SK-N-SH (cell line): ENCODE results near the gene MYO1C. TPM values are rescaled to one million over a fixed set of nuclear protein-coding genes. Genes with fewer than 3 reads are reported as not detected.

Experiments used
- CTCF ChIA-PET: fragments of 300-600, 350-600 bp; formaldehyde crosslinking; extraction: SDS; loops from one replicate; lab custom pipeline; 2021; lab: Yijun Ruan, JAX
- POLR2A ChIA-PET: fragments of 350-600 bp; sonication (Branson Sonifier 250); formaldehyde crosslinking; extraction: SDS; loops from one replicate; lab custom pipeline; 2020; ENCODE audit warnings: antibody characterized with exemption, inconsistent platforms; lab: Yijun Ruan, JAX
- DNase-seq: peaks from one replicate; pipeline ENCODE4 v3.0.0; 2012
- H2AFZ ChIP-seq: fragments of 200-600 bp; sonication (generic); 2 replicates; pipeline ENCODE4 v1.8.1; 2016; ENCODE audit warnings: antibody characterized with exemption, mild to moderate bottlenecking, low read depth
- H3F3A ChIP-seq: fragments of 200-600 bp; sonication (generic); replicated peaks from 2 replicates; pipeline ENCODE3; 2016; ENCODE audit warnings: antibody characterized with exemption, mild to moderate bottlenecking; ENCODE audit not compliant: insufficient read depth
- H3K27ac ChIP-seq, 2 experiments: fragments of 200-500 bp in 1 of 2; fragments of 200-600 bp in 1 of 2; sonication (Bioruptor generic) in 1 of 2; sonication (generic), shearing (Covaris generic) in 1 of 2; 2 replicates each; pipeline versions ENCODE4 v1.5.1 to v1.6.1; 2014 to 2016; ENCODE audit warnings: low read depth in 2 of 2, inconsistent platforms in 1 of 2, low read length in 1 of 2, mild to moderate bottlenecking in 1 of 2, mixed read lengths in 1 of 2
- H3K27me3 ChIP-seq: fragments of 200-600 bp; sonication (generic), shearing (Covaris generic); 2 replicates; pipeline ENCODE4 v1.6.1; 2016; ENCODE audit warnings: mixed run types; ENCODE audit not compliant: insufficient read depth
- H3K36me3 ChIP-seq, 2 experiments: fragments of 200-500 bp in 1 of 2; fragments of 200-600 bp in 1 of 2; sonication (Bioruptor generic) in 1 of 2; sonication (generic) in 1 of 2; replicated peaks in 1 of 2; 2 replicates each; pipeline versions ENCODE3 to v1.5.1; 2014 to 2016; ENCODE audit warnings: low read length in 1 of 2, mild to moderate bottlenecking in 1 of 2; ENCODE audit not compliant: insufficient read depth in 2 of 2, control insufficient read depth in 1 of 2
- H3K4me1 ChIP-seq, 2 experiments: fragments of 200-500 bp in 1 of 2; fragments of 200-600 bp in 1 of 2; sonication (Bioruptor generic) in 1 of 2; sonication (generic), shearing (Covaris generic) in 1 of 2; 2 replicates each; pipeline versions ENCODE4 v1.5.1 to v1.6.1; 2014 to 2016; ENCODE audit warnings: low read depth in 1 of 2, low read length in 1 of 2, mixed run types in 1 of 2; ENCODE audit not compliant: insufficient read depth in 2 of 2, control insufficient read depth in 1 of 2
- H3K4me2 ChIP-seq: fragments of 200-600 bp; sonication (generic), shearing (Covaris generic); 2 replicates; pipeline ENCODE4 v1.6.1; 2017; ENCODE audit warnings: mixed run types
- H3K4me3 ChIP-seq, 2 experiments: fragments of 200-500 bp in 1 of 2; fragments of 200-600 bp in 1 of 2; sonication (Bioruptor generic) in 1 of 2; sonication (generic), shearing (Covaris generic) in 1 of 2; 2 replicates each; pipeline versions ENCODE4 v1.5.1 to v1.8.1; 2014 to 2016; ENCODE audit warnings: low read depth in 2 of 2, inconsistent platforms in 1 of 2, low read length in 1 of 2, mild to moderate bottlenecking in 1 of 2, mixed read lengths in 1 of 2, moderate library complexity in 1 of 2
- H3K79me2 ChIP-seq: fragments of 200-600 bp; sonication (generic); 2 replicates; pipeline ENCODE4 v1.8.1; 2017; ENCODE audit warnings: mild to moderate bottlenecking; ENCODE audit not compliant: insufficient read depth
- H3K9ac ChIP-seq: fragments of 200-600 bp; sonication (generic); 2 replicates; pipeline ENCODE4 v1.6.1; 2017; ENCODE audit warnings: mixed run types
- H3K9me2 ChIP-seq: fragments of 200-600 bp; sonication (generic); 2 replicates; pipeline ENCODE4 v1.6.1; 2017; ENCODE audit warnings: mixed run types
- H3K9me3 ChIP-seq: fragments of 200-600 bp; sonication (generic); 2 replicates; pipeline ENCODE4 v1.6.1; 2017; ENCODE audit warnings: mixed run types, mild to moderate bottlenecking, moderate library complexity
- H4K20me1 ChIP-seq: fragments of 200-600 bp; sonication (generic); 2 replicates; pipeline ENCODE4 v1.6.1; 2017; ENCODE audit warnings: mild to moderate bottlenecking, mixed run types; ENCODE audit not compliant: insufficient read depth
- ELF1 ChIP-seq: IDR thresholded peaks from 2 replicates; pipeline ENCODE4 v1.4.0; 2012
- EP300 ChIP-seq, 2 experiments: IDR thresholded peaks; 2 replicates each; pipeline versions ENCODE4 v1.4.0 to v1.6.1; 2012; ENCODE audit warnings: borderline replicate concordance in 1 of 2, low read depth in 1 of 2, low read length in 1 of 2
- EZH2phosphoT487 ChIP-seq: fragments of 200-600 bp; sonication (generic); IDR thresholded peaks from 2 replicates; pipeline ENCODE4 v1.6.1; 2017; ENCODE audit warnings: low read depth, mixed run types, mild to moderate bottlenecking, antibody characterized with exemption, moderate library complexity, borderline replicate concordance
- FOSL2 ChIP-seq: IDR thresholded peaks from 2 replicates; pipeline ENCODE4 v1.4.0; 2012; ENCODE audit warnings: low read depth, mild to moderate bottlenecking, moderate library complexity, borderline replicate concordance
- FOXJ3 ChIP-seq: sonication (generic); formaldehyde crosslinking; IDR thresholded peaks from 2 replicates; pipeline ENCODE4 v1.5.1; 2020; ENCODE audit warnings: mild to moderate bottlenecking, missing genetic modification reagents
- GABPA ChIP-seq: IDR thresholded peaks from 2 replicates; pipeline ENCODE4 v1.4.0; 2012; ENCODE audit warnings: low read depth, mild to moderate bottlenecking
- IRF3 ChIP-seq: fragments of 150-350 bp; IDR thresholded peaks from 2 replicates; pipeline ENCODE4 v1.6.1; 2016; ENCODE audit warnings: mild to moderate bottlenecking, low read depth, low read length
- JUND ChIP-seq: IDR thresholded peaks from 2 replicates; pipeline ENCODE4 v1.4.0; 2012
- MAX ChIP-seq: IDR thresholded peaks from 2 replicates; pipeline ENCODE4 v1.4.0; 2012; ENCODE audit warnings: low read depth
- MEF2A ChIP-seq: IDR thresholded peaks from 2 replicates; pipeline ENCODE4 v1.4.0; 2012; ENCODE audit warnings: low read depth, borderline replicate concordance
- NRF1 ChIP-seq: IDR thresholded peaks from 2 replicates; pipeline ENCODE4 v1.6.1; 2012; ENCODE audit warnings: low read depth, mild to moderate bottlenecking, low read length
- POLR2AphosphoS5 ChIP-seq: IDR thresholded peaks from 2 replicates; pipeline ENCODE4 v1.6.1; 2012; ENCODE audit warnings: low read depth, low read length
- RAD21 ChIP-seq: IDR thresholded peaks from 2 replicates; pipeline ENCODE4 v1.6.1; 2012; ENCODE audit warnings: mild to moderate bottlenecking, low read length
- RCOR1 ChIP-seq: fragments of 150-350 bp; IDR thresholded peaks from 2 replicates; pipeline ENCODE4 v1.6.1; 2017; ENCODE audit warnings: antibody characterized with exemption, low read length
- RFX5 ChIP-seq: IDR thresholded peaks from 2 replicates; pipeline ENCODE4 v1.6.1; 2012; ENCODE audit warnings: mild to moderate bottlenecking, improper control_type of control experiment, low read length
- SMC3 ChIP-seq: IDR thresholded peaks from 2 replicates; pipeline ENCODE4 v1.6.1; 2012; ENCODE audit warnings: low read depth, low read length, improper control_type of control experiment
- USF2 ChIP-seq: fragments of 150-350 bp; IDR thresholded peaks from 2 replicates; pipeline ENCODE4 v1.6.1; 2017; ENCODE audit warnings: antibody characterized with exemption, low read length, low read depth, borderline replicate concordance
- YY1 ChIP-seq: IDR thresholded peaks from 2 replicates; pipeline ENCODE4 v1.4.0; 2012; ENCODE audit warnings: low read depth, mild to moderate bottlenecking
- WGBS: methylation state at CpG from one replicate; pipeline ENCODE4 v1.1.6; 2017; ENCODE audit warnings: low lambda C conversion rate; 5-methylcytosine and 5-hydroxymethylcytosine counted together
- polyA plus RNA-seq, 3 experiments: library from polyadenylated mRNA; depleted of rRNA; stranded (reverse); fragments of >200 nt; gene quantifications; 2 replicates each; pipeline ENCODE4 v1.2.3, GENCODE V29; 2012

MYO1C gene
- polyA plus RNA-seq, 1 of the 3 experiments (the other 2 are of a cell fraction): 102 TPM

- Histone ChIP-seq H3K27ac (peak overlapping the region in 1 of 2 experiments; percentile 81; a peak in 3 of 4 replicates), H4K20me1 (no peaks in the 10 kb centered on the region), H3K4me1 (peaks cover 20 to 28% of the 10 kb centered on the region in 2 experiments; a peak in 2 of 4 replicates), H3K9me2 (no peaks in the 10 kb centered on the region), H3K4me2 (peak overlapping the region; percentile 93; the same call in 1 of the 2 replicates), H3F3A (peaks cover 15% of the 10 kb centered on the region), H3K79me2 (peaks cover 75% of the 10 kb centered on the region), H3K9ac (no peak overlapping the region), H2AFZ (no peak overlapping the region), H3K9me3 (no peaks in the 10 kb centered on the region), H3K4me3 (no peak overlapping the region), H3K27me3 (no peaks in the 10 kb centered on the region), H3K36me3 (peaks cover 13 to 16% of the 10 kb centered on the region in 2 experiments)
- POLR2A ChIA-PET: interaction anchor here (1.0 to 1.5 kb wide), 5 partner anchors 9 to 141 kb away, joined by 3 to 6 read pairs (median 4); partner anchors contain the start of genes CRK, INPP5K, SLC43A2 and YWHAE
- TF ChIP-seq FOSL2 (no peak), FOXJ3 (no peak), YY1 (no peak), MEF2A (no peak), ELF1 (no peak), EP300 (IDR thresholded peaks at IDR 0.05; ENCODE audit: borderline replicate concordance in 1 of 2, low read depth in 1 of 2, low read length in 1 of 2) (no peak), NRF1 (no peak), MAX (no peak), EZH2phosphoT487 (no peak), RAD21 (no peak), IRF3 (no peak), JUND (no peak), RCOR1 (no peak), RFX5 (no peak), USF2 (no peak), SMC3 (no peak), POLR2AphosphoS5 (no peak), GABPA (no peak)
- WGBS: 79% methylated on average over 39 of the region's 74 CpGs
- no peak for DNase-seq
- CTCF ChIA-PET: interaction anchor here (0.8 to 2.9 kb wide), 3 partner anchors 12 to 122 kb away, joined by 3 to 16 read pairs (median 6); partner anchors contain the start of gene INPP5K
Observed at GRCh38 chr17:1486802-1487695, 5.4 kb downstream of the MYO1C start.
